ENCODE data around the gene SETD3.

GRCh38 chr14:99418242-99418641 lies 62.4 kb downstream of the SETD3 start:
- TF ChIP-seq CTCF (conservative IDR thresholded peaks at IDR 0.05 in 1 of 2, IDR thresholded peaks at IDR 0.05 in 1 of 2; ENCODE audit: low read depth in 1 of 2, low read length in 2 of 2) (no peak), EZH2 (IDR thresholded peaks at IDR 0.05; ENCODE audit: low read length, missing control alignments) (no peak)
